ENCODE data around the gene RINL. TPM values are rescaled to one million over a fixed set of nuclear protein-coding genes. Genes with fewer than 3 reads are reported as not detected.

Gene RINL
- total and polyA plus RNA-seq, 9 donors, result 1.1 to 4.7 (median 2.6) TPM

DNA sequence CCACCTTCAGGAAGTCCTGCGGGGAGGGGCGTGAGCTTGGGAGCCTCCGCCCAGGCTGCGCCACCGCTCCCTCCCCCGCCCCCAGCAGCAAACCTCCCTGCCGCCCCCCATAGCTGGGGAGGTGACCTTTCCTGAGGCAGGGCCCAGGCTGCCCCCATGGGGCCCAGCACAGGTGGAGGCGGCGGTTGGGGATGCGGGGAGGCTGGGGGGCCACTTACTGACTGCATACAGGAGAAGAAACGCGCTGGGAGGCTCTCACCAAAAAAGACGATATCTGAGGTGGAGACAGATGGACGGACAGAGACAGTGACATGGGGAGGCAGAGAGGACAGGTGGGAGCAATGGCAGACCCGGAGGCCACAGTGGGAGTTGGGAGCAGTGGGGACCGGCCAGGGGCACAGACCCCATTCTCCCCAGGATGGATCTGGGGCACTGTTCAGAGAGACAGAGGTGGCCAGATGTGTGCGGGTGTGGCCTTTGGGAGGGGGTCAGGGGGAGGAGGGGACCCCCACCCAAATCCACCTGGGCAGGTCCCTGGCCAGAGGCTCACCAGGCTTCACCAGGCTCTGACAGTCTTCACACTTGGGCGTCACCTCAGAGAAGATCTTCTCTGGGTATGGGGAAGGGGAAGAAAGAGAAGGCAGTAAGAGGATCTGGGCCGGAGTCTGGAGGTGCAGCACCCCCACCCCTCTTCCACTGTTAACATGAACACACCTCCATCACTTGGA is 3.0 kb upstream of the RINL start:
- Histone ChIP-seq H3K4me3 (no peak overlapping the region), H3K36me3 (no peaks in the 10 kb centered on the region), H3K4me1 (ENCODE audit: insufficient read depth) (no peaks in the 10 kb centered on the region), H3K27ac (no peak overlapping the region), H3K9me3 (no peaks in the 10 kb centered on the region), H3K27me3 (no peaks in the 10 kb centered on the region)
- intact Hi-C loops (cut with DNase I), result no loop called here
- TF ChIP-seq, protein P1, sequence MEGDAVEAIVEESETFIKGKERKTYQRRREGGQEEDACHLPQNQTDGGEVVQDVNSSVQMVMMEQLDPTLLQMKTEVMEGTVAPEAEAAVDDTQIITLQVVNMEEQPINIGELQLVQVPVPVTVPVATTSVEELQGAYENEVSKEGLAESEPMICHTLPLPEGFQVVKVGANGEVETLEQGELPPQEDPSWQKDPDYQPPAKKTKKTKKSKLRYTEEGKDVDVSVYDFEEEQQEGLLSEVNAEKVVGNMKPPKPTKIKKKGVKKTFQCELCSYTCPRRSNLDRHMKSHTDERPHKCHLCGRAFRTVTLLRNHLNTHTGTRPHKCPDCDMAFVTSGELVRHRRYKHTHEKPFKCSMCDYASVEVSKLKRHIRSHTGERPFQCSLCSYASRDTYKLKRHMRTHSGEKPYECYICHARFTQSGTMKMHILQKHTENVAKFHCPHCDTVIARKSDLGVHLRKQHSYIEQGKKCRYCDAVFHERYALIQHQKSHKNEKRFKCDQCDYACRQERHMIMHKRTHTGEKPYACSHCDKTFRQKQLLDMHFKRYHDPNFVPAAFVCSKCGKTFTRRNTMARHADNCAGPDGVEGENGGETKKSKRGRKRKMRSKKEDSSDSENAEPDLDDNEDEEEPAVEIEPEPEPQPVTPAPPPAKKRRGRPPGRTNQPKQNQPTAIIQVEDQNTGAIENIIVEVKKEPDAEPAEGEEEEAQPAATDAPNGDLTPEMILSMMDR (IDR thresholded peaks at IDR 0.05), result no peak
- TF ChIP-seq POLR2A (IDR thresholded peaks at IDR 0.05) (no peak), EP300 (IDR thresholded peaks at IDR 0.05) (no peak)
- 90 to 94% (median 92%) methylated on average over 19 of the region's 19 CpGs for WGBS, 3 donors
- DNase-seq, result no peak

DNA sequence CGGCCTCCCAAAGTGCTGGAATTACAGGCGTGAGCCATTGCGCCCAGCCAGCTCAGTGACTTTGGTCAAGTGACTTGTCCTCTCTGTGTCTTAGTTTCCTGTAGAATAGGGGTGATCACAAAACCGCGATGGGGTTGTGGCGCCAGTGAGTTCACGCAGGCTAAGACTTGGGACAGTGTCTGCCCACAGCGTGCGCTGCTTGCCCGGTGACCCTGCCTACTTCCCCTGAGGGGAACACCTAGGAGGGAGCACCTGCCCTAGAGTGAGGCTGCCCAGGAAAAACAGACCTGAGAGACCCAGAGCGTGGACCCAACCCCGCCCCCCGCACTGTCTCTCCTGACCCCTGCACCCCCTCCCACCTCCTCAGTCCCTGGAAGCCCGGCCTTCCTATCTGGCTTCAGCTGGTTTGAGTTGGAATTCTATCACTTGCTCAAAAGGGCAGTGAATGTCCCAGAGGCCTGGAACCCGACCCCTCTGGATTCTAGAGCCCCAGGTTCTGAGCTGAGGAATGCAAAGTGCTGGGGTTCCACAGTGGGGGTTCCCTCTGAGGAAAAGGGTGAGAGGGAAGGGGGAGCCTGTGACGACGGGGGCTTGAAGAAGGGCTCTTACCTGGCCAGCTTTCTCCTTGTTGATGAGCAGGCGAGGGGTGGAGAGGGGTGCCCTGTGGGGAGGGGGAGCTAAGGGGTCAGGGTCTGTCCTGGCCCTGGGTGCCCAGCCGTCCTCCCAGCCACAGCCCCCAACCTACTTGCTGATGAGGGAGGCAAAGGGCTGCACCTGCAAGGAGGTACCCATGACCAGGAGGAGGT is 2.2 kb upstream of the RINL start:
- Histone ChIP-seq H3K9me3 (no peaks in the 10 kb centered on the region), H3K4me3 (no peak overlapping the region), H3K36me3 (no peaks in the 10 kb centered on the region), H3K4me1 (ENCODE audit: insufficient read depth) (no peaks in the 10 kb centered on the region), H3K27me3 (no peaks in the 10 kb centered on the region), H3K27ac (no peak overlapping the region)
- 91 to 94% (median 92%) methylated on average over 19 of the region's 19 CpGs for WGBS, 3 donors
- TF ChIP-seq, protein P1 (IDR thresholded peaks at IDR 0.05), result no peak
- TF ChIP-seq POLR2A (IDR thresholded peaks at IDR 0.05), result no peak
- no peak for TF ChIP-seq EP300 (IDR thresholded peaks at IDR 0.05)
- intact Hi-C loops (cut with DNase I), result no loop called here
- no peak for DNase-seq

DNA sequence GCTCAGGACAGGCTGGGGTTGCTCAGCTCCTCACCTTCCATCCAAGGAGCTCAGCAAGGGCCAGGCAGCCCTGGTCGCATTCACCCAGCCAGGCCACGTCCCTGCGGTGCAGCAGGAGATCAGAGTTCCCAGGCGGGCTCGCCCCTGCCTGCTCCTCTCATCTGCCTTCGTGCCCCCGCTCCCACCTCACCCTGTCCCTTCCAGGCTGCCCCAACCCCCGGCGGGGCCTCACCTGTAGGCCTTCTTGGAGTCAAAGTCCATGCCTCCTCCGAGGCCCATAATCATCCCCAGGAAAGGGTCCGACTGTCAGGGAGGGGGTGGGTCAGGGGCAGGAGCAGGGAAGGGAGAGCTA is 1.3 kb upstream of the RINL start:
- TF ChIP-seq, protein P1 (IDR thresholded peaks at IDR 0.05), result no peak
- TF ChIP-seq POLR2A (IDR thresholded peaks at IDR 0.05) (no peak), EP300 (IDR thresholded peaks at IDR 0.05) (no peak)
- no peak for DNase-seq
- Histone ChIP-seq H3K27me3 (no peaks in the 10 kb centered on the region), H3K9me3 (no peaks in the 10 kb centered on the region), H3K27ac (no peak overlapping the region), H3K36me3 (no peaks in the 10 kb centered on the region), H3K4me1 (ENCODE audit: insufficient read depth) (no peaks in the 10 kb centered on the region), H3K4me3 (no peak overlapping the region)
- 83 to 88% (median 86%) methylated on average over 11 of the region's 11 CpGs for WGBS, 3 donors
- intact Hi-C loops (cut with DNase I), result no loop called here

DNA sequence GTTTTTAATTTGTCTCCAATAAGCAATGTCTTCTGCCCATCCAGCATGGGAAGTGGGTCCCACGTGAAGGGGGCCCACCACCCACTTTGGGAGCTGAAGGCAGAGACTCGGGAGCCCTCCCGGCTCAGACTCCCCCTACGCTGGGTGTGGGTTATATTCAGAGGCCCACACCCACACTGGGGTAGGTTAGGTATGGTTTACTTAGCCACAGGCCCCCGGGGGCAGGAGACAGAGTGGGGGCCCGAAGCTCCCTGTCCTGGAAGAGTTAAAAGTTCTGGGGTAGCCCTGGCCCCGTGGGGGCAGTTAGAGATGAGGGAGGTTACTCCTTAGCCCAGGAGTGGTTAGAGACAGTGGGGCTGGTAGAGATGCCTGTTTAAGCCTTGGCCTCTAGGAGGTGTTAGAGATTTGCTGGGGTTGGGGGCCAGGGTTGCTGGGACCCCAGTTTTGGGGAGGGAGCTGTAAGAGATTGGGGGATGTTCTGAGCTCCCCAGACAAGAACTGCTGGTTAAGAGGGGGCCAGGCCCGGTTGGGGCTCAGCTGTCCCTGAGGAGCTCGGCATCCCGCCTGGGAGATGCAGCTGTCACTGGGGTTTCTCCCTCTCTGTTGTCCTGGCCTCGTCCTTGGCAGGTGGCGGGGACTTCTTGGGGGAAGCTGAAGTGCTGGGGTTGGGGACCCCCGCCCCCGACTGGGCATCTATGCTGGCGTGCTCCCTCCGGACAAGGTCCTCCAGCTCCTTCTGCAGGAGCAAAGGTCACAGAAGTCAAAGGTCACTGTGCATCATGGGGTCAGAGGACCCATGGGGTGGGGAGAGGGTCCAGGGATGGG is 712 bp upstream of the RINL start:
- Histone ChIP-seq H3K4me1 (ENCODE audit: insufficient read depth) (no peaks in the 10 kb centered on the region), H3K9me3 (no peaks in the 10 kb centered on the region), H3K27ac (no peak overlapping the region), H3K27me3 (no peaks in the 10 kb centered on the region), H3K36me3 (no peaks in the 10 kb centered on the region), H3K4me3 (no peak overlapping the region)
- no peak for DNase-seq
- 75 to 83% (median 81%) methylated on average over 16 of the region's 16 CpGs for WGBS, 3 donors
- intact Hi-C loops (cut with DNase I), result no loop called here
- TF ChIP-seq POLR2A (IDR thresholded peaks at IDR 0.05) (no peak), EP300 (IDR thresholded peaks at IDR 0.05) (no peak)
- TF ChIP-seq, protein P1 (IDR thresholded peaks at IDR 0.05), result no peak

Measured in ovary (tissue), 9 donors.